Nephron progenitor cell (in vitro differentiated cells): Measurements from ENCODE around the gene COX18.

Source experiments
- DNase-seq: peaks from one replicate; pipeline ENCODE4 v3.0.0; 2021
- H3K27ac Mint-ChIP-seq: 2 replicates; pipeline ENCODE4 v1.8.0; 2021; ENCODE audit warnings: mild to moderate bottlenecking, moderate library complexity, mixed read lengths
- H3K27me3 Mint-ChIP-seq: 2 replicates; pipeline ENCODE4 v1.8.0; 2021; ENCODE audit warnings: mild to moderate bottlenecking, low read depth, mixed read lengths; ENCODE audit not compliant: poor library complexity
- H3K36me3 Mint-ChIP-seq: 2 replicates; pipeline ENCODE4 v1.8.0; 2021; ENCODE audit warnings: low read depth, mixed read lengths
- H3K4me1 Mint-ChIP-seq: 2 replicates; pipeline ENCODE4 v1.8.0; 2021; ENCODE audit warnings: mixed read lengths
- H3K4me3 Mint-ChIP-seq: 2 replicates; pipeline ENCODE4 v1.8.0; 2021; ENCODE audit warnings: mild to moderate bottlenecking, moderate library complexity, mixed read lengths
- H3K9me3 Mint-ChIP-seq: 2 replicates; pipeline ENCODE4 v1.8.0; 2021; ENCODE audit warnings: mild to moderate bottlenecking, moderate library complexity, mixed read lengths
- TF ChIP-seq, protein P1 (sequence below): fragments of 200-600 bp; sonication (generic); IDR thresholded peaks from 2 replicates; pipeline ENCODE4 v1.5.0; 2021; ENCODE audit warnings: antibody characterized with exemption

COX18 gene

DNA sequence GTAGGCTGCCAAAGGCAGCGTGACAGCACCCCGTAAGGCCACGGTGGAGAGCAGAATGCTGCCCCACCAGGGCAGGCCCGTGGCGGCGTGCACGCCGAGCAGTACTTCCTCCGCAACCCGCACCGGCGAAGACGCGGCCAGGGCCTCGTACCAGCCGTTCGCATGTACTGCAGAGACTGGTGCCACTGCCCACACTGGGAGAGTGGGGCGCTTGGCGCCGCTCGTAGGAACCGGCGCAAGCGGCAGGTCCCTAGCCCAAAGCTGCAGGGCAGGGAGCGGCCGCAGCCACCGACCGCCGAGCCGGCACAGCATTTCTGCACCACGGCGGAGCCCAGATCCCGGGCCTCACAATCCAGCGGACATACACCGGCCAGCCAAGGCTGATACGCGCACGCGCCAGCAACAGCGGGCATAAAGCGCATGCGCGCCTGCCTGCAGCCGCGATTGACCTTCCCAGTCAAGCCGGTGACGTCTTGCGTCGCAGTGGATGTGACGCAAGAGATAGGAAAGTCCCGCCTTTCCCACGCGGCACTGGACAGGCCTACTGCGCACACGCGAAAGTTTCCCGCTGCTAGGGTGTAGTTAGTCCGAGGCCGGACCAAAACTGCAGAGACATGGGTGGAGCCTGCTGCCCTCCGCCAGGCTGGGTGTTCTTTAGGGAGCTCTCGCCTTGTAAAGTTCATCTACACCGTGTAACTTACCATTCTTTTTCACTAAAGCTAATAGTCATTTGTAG is at the start of gene COX18:
COX18 (minus strand) TSS at position 379 of the 736 bp plus-strand sequence; CDS start at position 312, 67 bp downstream.
- TF ChIP-seq, protein P1, sequence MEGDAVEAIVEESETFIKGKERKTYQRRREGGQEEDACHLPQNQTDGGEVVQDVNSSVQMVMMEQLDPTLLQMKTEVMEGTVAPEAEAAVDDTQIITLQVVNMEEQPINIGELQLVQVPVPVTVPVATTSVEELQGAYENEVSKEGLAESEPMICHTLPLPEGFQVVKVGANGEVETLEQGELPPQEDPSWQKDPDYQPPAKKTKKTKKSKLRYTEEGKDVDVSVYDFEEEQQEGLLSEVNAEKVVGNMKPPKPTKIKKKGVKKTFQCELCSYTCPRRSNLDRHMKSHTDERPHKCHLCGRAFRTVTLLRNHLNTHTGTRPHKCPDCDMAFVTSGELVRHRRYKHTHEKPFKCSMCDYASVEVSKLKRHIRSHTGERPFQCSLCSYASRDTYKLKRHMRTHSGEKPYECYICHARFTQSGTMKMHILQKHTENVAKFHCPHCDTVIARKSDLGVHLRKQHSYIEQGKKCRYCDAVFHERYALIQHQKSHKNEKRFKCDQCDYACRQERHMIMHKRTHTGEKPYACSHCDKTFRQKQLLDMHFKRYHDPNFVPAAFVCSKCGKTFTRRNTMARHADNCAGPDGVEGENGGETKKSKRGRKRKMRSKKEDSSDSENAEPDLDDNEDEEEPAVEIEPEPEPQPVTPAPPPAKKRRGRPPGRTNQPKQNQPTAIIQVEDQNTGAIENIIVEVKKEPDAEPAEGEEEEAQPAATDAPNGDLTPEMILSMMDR, result no peak
- peak; percentile 95 for DNase-seq
- H3K27ac Mint-ChIP-seq, result peak within 1 kb of the TSS; percentile 94
- peaks cover 19% of the 10 kb centered on the region for H3K4me1 Mint-ChIP-seq
- no peaks in the 10 kb centered on the region for H3K9me3 Mint-ChIP-seq
- peaks cover 20% of the 10 kb centered on the region for H3K36me3 Mint-ChIP-seq
- peak within 1 kb of the TSS; percentile 89 for H3K4me3 Mint-ChIP-seq
- H3K27me3 Mint-ChIP-seq, result no peaks in the 10 kb centered on the region

DNA sequence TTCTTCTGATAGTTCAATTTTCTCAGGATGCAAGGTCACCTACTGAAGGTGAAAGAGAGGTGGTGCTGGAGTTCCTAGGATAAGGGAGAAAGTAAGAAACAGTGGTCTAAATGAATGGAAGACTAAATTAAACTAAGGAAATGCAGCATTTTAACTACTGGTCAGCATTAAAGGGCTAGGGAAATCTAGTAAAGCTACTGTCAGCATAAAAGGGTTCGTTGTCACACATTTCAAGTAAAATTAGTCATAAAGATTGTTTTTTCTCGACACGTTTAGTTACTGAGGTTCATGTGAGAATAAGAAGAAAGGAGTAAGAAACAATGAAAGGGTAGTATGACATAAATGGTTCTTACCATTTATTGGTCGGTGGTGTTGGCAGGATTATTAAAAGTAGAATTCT is 40.0 kb upstream of the COX18 start:
- Mint-ChIP-seq H3K27me3 (no peaks in the 10 kb centered on the region), H3K36me3 (peaks cover 24% of the 10 kb centered on the region), H3K9me3 (no peaks in the 10 kb centered on the region), H3K4me1 (no peaks in the 10 kb centered on the region), H3K4me3 (no peak overlapping the region), H3K27ac (no peak overlapping the region)
- no peak for DNase-seq
- TF ChIP-seq, protein P1, result no peak

DNA sequence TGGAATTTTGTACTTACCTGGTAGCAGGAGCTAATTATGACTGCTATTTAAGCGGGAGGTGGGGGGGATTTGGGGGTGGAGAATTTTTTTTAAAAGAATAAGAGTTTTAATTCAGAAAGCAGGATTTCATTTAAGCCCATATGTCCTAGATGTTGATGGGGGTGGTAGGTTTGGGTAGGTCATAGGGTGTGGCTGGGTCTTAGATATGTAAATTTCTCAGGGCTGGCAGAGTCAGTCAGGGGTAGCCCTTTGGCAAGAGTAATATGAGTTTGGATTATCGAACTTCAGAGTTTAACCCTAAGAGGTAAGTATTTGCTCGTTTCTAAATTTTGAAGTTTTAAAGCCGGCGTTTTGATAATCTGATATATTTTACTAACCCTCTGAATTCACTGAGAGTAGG is 35.2 kb upstream of the COX18 start:
- H3K4me1 Mint-ChIP-seq, result peaks cover 5% of the 10 kb centered on the region
- peak overlapping the region; percentile 66 for H3K27ac Mint-ChIP-seq
- DNase-seq, result no peak
- no peaks in the 10 kb centered on the region for H3K9me3 Mint-ChIP-seq
- H3K36me3 Mint-ChIP-seq, result peaks cover 25% of the 10 kb centered on the region
- no peak overlapping the region for H3K4me3 Mint-ChIP-seq
- H3K27me3 Mint-ChIP-seq, result no peaks in the 10 kb centered on the region
- TF ChIP-seq, protein P1, result no peak

- Mint-ChIP-seq H3K9me3 (no peaks in the 10 kb centered on the region), H3K4me1 (peaks cover 5% of the 10 kb centered on the region), H3K36me3 (peaks cover 27% of the 10 kb centered on the region), H3K27me3 (peaks cover 3% of the 10 kb centered on the region), H3K4me3 (no peak overlapping the region), H3K27ac (peak overlapping the region; percentile 84)
- no peak for DNase-seq
- TF ChIP-seq, protein P1, result no peak
Measured at GRCh38 chr4:73103799-73104503, 34.4 kb upstream of the COX18 start.

- H3K27ac Mint-ChIP-seq, result peak overlapping the region; percentile 88
- H3K4me3 Mint-ChIP-seq, result no peak overlapping the region
- TF ChIP-seq, protein P1, result no peak
- peaks cover 3% of the 10 kb centered on the region for H3K27me3 Mint-ChIP-seq
- peaks cover 57% of the 10 kb centered on the region for H3K36me3 Mint-ChIP-seq
- no peaks in the 10 kb centered on the region for H3K9me3 Mint-ChIP-seq
- no peak for DNase-seq
- peaks cover 2% of the 10 kb centered on the region for H3K4me1 Mint-ChIP-seq
Measured at GRCh38 chr4:73099143-73099542, 29.6 kb upstream of the COX18 start.
